Epidermal melanocyte (primary cell): ENCODE measurements around the gene IQCM.
"Not testable (repeated sequence)": the region's sequence is repeated elsewhere in the genome, so short reads cannot be mapped to it uniquely, and the experiment has no call there.

Experiments
- DNase-seq: peaks from one replicate; pipeline ENCODE4 v3.0.0; 2011; ENCODE audit warnings: low spot score; ENCODE audit not compliant: insufficient read length

Gene IQCM

DNA sequence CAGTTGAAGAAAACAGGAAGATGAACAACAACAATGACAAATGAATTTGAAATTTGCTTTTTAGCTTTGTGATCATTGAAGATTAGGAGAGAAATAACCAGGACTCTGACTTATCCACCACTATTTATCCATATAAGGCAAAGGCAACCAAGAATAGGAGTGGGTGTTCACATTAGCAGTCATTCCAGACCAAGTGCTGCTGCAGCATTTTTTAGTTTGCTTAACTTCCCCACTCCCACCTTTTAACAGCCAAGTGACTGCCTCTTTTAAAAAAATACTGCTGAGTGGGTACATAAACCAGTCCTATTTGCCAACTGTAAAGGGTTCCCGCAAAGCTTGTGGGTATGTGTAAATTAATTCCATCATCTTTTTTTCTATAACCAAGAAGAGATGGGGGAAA lies 230.9 kb downstream of the IQCM start:
- no peak for DNase-seq

DNA sequence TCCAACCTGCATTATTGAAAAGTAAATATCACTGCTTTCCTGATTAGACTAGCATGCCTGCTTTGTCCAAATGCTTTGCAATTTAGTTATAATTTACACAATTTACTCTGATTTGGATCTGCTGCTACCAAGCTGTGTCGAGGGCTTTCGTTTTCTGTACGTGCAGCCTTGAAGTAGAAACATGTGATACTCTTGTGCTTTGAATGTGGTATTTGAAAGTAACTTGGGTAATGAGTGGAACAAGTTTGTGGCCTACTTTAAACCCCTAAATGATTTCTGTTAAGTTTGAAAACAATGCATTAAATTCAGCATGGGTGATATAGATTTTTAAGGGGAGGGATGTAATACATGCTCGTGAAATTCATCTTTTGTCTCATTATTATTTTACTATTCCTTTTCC lies 240.7 kb downstream of the IQCM start:
- peak; percentile 17 for DNase-seq

DNA sequence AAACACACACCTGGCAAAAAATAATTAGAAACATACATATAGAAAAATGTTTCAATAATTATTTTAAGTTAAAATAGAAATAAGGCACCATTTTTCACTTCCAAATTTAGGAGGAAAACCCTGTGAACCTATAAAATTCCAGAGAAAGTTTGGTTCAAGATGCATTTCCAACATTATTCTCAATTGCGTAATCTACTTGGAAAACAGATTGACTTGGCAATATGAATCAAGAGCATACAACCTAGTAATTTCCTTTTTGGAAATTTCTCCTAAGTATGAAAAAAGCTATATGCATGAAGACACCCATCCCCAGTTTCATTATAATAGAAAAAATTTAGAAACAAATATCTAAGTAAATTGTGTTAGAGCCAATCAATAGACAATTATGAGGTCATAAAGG lies 242.9 kb downstream of the IQCM start:
- no peak for DNase-seq

DNA sequence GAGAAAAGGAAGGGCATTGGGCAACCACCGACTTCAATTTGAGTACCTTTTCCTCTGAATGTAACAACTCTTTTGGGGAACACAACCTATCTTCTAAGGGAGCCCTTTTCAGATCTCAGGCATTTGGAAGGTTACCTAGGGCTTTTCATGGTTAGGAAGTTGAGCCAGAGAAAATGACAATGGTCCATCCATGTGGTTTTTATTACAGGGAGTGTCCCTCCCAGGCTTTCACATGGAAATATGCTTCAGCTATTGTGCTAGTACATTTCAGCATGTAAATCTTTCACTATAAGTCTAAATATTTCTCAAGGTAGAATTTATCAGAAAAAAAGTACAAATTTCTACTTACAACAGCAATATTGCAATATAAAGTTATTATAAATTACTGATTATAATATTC lies 259.8 kb downstream of the IQCM start:
- no peak for DNase-seq

DNA sequence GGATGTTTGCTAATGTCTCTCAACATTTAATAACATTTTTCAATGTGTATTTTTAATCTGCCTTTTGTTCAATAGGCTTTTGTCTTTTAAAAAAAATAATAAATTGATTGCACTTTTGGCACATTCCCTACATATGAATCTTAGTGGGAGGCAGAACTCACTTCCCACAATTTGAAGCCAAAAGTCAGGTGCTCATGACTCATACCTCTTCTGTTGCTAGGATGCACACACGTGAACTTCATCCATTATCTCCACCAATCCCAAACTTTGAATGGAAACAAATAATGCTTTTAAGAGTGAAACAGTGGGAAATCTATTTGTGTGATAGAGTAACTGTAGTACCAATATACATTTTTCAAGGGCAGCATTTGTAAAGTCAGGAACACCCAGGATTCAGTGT lies 260.5 kb downstream of the IQCM start:
- no peak for DNase-seq

DNA sequence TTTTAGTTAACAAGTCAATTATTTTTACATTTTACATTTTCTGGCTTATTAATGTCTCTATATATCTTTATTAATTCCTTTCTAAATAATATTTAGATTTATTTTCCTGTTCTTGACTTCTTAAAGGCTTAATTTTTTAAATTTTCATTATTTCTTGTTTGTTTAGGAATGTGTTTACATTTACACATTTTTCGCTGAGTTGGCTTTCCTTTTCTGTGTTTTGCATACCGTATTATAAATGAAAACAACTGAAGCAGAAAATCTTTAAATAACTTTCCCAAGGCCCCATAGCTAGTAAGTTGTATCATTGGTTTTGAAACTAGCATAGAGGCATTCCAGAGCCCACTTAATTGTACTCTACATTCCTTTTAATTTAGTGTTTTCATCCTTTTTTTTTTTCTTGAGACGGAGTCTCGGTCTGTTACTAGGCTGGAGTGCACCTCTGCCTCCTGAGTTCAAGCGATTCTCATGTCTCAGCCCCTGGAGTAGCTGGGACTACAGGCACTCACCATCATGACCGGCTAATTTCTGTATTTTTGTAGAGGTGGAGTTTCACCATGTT lies 261.6 kb downstream of the IQCM start:
- no peak for DNase-seq

DNA sequence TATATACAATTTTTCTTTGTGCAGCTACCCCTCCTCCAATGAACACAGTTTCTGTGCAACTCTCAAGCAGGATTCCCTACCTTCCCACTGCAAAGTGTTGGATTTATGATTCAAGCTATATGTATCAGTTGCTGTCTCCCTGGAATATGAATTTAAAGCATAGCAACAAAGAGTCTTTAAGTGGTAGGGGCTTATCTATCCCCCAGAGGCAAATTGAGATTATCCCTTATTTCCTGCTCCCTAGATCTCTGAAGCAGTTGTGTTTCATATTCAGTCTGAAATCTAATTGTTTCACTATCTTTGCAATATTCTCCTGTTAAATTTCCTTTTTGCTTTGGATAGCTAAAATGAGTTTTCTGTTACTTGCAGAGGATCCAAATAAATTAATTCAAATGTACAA lies 263.0 kb downstream of the IQCM start:
- DNase-seq: no peak

DNA sequence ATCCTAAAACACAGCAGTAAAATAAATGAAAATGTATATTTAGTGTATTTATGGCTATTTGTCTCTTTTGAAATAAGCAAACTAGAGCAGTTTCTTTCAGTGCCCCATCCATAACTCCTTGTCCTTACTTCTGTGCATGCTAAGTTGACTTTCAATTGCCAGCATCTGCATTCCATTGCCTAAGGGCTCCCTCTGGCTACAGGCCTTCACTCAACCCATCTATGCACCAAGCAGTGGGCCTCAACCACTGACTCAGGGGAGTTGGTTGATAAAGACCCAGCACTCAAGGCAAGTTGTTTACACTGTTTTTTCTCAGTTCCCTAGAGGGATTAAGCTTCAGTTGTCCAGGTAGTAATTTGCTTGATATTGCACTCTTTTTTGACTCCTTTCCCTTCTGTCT lies 265.7 kb downstream of the IQCM start:
- peak; percentile 40 for DNase-seq

DNA sequence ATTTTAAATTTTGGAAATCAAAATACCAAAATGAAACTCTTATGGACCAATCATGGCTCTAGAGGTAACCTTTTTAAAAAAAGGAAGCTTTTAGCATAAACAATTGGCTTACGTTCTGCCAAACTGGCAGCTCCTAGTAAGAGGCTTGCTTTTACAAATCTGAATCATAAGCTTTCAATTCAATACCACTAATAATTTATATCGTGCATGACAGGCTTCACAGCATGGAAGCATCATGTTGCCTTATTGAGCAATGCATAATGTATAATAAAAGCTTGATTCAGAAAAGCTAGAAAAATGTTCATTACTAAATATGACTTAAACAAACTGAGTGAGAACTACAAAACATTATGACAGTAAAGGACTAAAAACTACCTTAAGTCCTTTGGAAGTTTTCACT lies 280.9 kb downstream of the IQCM start:
- no peak for DNase-seq

DNA sequence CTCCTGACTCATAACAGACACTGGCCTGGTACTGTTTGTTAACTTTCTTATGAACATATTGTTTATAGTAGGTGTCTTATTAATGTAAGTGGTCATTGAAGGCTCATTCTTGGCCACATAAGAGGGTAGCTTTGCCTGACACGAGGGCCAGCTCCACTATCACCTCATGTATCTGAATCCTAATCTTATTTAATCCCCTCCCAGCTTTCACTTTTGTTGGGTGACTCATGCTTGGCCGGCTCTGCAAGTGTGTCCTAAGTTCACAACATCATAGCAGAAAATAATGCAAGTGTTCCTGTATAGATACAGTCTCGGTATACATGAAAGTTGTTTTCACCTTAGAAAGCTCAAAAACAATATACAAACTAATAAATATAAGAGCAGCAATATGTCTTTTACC lies 283.8 kb downstream of the IQCM start:
- no peak for DNase-seq

DNA sequence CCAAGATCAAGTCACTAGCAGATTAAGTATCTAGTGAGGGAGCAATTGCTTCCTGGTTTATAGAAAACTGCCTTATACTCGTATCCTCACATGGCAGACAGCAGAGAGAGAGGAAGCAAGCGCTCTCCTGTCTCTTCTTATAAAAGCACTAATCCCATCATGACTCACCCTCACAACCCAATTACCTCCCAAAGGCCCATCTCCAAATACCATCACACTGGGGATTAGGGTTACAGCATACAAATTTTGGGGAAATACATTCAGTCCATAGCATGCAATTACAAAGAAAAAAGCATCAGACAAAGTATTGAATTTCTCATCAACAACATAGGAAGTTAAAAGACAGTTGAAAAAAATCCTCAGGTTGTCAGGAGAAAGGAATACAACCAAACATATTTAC lies 292.6 kb downstream of the IQCM start:
- no peak for DNase-seq

DNA sequence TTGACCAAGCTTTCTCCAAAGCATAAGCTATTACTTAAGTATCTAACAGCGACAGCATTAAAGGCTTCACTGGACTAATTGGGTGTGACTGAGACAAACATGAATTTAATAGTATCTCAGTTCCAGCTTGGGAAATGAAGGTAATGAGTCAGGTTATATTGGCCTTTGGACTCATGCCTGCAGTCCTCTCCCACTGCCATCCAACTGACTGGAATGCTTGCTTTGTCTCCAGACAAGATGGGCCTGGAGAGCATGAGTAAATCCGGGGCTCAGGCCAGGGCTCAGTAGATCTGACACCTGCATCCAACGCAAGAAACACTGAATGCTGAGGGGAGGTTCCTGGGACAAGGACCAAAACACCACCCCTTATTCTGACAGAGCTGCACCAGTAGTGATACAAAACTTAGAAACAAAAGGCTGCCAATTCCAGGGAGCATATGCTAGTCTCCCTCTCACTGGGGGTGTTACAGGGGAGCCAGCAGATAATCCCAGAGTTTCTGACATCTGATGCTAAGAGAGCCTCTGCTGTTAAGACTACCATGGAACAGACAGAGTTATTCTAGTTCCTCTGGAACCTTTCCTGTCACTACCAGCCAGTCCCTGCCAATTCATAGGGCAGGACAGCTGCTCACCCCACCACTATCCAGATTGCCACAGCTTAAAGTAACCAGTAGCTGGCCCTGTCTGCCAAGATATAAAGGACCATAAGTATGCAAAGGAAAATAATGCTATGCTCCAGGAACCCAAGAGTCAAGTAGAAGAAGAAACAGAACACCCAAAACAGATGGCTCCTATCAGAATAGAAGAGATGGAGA lies 293.8 kb downstream of the IQCM start:
- no peak for DNase-seq

DNA sequence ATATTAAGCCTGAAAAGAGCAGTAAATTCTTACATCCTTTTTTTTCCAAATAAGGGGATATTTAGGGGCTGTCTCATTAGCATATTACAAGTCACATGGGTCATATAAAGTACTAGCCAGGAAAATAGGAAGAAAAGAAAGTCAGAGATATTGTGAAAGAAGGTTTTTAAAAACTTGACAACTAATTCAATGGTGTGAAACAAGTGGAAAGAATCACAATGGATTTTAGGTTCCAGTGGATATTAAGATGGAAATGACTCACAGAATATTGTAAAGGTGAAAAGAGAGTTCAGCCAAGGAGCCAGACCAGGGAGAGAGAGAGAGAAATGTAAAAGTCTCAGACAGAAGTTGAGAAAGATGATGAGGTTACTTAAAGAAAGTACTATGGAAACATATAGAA lies 297.2 kb downstream of the IQCM start:
- no peak for DNase-seq

DNA sequence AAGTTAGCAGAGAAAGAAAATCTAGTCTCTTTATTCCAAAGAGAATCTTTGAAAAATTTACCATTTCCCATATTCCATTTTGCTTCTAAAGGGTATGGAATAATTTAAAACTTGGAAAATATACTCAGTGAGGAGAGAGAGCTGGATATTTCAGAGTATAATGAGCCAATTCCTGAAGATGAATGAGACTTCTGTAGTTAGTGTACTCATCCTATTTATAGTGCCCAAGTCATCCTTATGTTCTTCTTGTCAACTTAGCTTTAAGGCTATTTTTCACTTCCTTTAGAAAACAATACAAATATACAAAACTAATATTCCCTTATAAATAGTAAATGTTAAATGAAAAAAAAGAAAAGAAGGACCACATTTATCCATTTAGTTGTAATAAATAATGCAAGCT lies 302.6 kb downstream of the IQCM start:
- no peak for DNase-seq

DNA sequence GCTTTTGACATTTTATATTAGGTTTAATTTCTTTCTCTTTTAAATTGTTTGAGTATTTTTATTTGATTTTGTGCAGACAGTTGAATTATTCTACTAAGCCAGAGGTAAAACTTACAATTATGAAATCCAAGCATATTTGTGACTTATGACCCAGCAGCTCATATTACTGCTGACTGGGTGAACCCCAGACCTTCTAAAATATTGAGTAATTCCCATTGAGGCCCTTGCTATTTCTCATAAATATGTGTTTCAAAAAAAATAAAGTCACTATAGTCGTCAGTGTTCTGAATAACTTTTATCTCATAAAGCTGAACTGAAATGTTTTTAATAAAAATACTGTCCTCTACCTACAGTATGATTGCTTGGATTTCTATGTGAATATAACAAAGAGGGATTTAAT lies 303.1 kb downstream of the IQCM start:
- DNase-seq: no peak

DNA sequence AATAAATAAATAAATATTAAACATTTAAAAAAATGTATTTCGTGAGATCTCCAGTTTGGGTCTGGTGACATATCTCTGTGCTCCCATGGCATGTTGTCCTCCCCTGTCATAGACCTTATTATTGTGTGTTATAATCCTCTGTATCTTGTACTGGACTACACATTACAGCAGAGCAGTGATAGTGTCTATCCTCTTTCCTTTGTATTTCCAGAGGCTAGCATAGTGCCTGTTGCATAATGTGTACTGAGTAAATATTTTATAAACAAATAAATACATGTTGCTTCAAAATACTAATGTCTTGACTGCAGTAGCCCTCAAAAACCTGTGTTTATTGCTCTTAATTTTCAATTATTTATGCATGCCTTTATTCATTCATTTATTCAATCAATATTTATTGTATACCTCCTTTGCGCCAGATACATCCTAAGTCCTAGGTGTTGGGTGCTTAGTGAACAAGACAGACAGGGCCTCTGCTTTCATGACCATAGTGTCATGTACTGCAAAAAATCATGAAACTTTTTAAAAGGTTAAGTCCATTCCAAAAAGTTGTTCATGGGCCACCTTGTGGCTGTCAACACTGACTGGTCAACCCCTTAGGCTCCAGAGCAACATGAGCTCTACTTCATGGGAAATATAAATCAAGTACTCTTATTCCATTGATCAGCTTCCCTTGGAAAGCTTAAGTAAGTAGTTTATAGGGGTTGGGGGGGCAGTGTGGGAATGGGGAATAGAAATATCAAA lies 303.9 kb downstream of the IQCM start:
- DNase-seq: no peak

DNA sequence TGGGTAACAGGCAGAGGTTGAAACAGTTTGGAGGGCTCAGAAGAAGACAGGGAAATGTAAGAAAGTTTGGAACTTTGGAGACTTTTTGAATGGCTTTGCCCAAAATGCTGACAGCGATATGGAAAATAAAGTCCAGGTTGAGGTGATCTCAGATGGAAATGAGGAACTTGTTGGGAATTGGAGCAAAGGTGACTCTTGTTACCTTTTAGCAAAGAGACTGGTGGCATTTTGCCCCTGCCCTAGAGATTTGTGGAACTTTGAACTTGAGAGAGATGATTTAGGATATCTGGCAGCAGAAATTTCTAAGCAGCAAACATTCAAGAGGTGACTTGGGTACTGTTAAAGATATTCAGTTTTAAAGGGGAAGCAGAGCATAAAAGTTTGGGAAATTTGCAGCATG lies 308.3 kb downstream of the IQCM start:
- not testable (repeated sequence) for DNase-seq

DNA sequence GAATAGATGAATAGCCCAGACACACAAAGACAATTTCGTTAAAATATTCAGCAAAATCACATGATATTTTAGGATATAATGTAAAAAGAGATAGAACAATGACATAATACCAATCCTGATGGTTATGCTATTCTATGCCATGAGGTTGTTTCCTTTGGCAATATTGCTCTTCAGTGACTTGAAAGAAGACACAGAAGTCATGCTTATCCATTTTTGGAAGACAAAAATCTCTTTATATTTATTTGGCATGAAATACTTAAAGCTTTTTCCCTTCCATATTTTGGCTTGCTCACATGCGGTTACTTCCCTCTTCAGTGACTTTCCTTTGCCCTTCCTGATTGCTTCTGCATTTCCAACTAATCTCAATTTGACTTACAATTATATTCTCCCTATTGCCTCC lies 314.8 kb downstream of the IQCM start:
- no peak for DNase-seq

DNA sequence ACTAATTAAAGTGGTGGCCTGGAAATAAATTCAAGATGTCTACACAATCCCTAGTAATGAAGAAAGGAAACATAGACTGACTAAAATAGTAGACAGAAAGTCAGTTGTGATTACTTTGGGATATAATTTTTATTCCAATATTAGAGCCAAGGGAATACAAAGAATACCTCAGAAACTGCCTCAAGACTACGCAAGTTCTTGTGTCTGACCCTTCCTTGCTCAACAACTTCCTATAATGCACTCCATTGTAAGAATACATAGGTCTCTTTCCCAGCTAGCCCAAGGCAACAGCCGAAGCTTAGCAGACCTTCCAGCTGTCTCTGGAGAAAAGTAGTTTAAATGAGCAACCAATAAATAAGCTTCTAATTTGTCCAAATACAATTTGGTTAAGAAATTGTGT lies 315.9 kb downstream of the IQCM start:
- no peak for DNase-seq

DNA sequence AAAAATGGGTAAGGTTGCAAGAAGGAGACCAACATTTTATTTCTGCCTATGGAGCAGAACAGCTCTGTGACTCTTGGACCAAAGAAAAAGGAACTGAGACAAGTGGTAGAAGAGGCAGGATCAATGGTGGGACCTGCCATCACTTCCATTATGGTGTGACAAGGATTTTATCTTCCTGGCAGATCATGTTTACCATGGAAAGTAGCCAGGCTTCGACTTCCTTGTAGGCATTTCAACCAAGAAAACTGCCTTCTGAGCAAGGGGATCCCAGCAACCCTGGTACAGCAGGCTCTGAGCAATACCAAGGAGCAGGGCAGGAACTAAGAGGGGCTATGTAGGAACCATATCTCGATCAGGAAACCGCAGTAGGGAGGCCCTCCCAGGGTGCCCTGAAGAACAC lies 317.4 kb downstream of the IQCM start:
- DNase-seq: no peak

DNA sequence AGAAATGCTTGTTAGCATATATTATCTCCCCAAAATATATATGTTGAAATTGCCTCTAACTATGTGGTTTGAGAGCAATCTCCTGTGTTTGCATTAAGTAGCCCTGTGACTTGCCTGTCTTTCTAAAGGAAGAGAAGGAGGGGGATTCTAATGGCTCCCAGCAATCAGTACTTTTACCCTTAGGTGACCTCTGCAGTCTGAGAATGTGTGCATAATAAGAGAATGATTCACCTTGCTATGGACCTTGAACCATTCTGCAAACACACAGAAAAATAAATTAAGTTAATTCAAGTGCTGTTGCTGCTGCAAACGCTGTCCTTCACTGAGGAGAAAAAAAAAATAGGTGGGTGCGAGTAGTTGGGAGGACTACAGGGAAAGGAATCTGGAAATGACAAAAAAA lies 322.2 kb downstream of the IQCM start:
- no peak for DNase-seq

DNA sequence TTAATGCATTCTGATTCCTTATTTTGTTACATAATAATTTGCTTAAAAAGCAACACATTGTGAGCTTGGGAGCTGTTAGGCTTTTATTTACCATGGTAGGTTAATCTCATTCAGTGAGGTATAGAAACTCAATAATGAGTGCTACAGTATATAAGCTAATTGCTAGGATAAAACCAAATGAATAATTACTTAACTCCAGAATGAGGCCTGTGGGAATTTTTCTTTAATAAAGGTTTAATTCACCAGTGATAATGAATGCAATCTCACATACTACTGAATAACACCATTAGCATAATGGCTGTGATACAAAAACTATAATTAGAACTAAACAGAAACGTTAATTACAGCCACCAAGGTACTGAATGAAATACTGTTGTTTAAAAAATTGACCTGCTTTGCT lies 326.3 kb downstream of the IQCM start:
- DNase-seq: no peak

DNA sequence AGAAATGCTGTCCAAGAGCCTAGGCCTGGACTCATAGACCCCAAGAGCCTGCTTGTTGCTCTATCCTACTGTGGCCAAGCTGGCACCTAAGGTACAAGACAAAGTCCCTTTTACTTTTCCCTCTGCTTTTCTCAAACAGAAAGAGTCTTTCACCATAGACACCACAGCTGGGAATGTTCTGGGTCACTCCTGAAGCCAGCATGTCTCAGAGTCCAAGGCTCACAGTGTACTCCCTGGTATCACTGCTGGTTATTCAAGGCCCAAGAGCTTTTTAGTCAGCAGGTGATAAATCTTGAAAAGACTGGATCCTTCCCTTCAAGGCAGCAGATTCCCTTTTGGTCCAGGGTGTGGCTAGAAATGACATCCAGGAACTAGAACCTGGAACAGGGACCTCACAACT lies 328.8 kb downstream of the IQCM start:
- DNase-seq: no peak
